ENCODE measurements around the gene IGLL5.
"Not testable (repeated sequence)": the region's sequence is repeated elsewhere in the genome, so short reads cannot be mapped to it uniquely, and the experiment has no call there.

The IGLL5 gene

DNA sequence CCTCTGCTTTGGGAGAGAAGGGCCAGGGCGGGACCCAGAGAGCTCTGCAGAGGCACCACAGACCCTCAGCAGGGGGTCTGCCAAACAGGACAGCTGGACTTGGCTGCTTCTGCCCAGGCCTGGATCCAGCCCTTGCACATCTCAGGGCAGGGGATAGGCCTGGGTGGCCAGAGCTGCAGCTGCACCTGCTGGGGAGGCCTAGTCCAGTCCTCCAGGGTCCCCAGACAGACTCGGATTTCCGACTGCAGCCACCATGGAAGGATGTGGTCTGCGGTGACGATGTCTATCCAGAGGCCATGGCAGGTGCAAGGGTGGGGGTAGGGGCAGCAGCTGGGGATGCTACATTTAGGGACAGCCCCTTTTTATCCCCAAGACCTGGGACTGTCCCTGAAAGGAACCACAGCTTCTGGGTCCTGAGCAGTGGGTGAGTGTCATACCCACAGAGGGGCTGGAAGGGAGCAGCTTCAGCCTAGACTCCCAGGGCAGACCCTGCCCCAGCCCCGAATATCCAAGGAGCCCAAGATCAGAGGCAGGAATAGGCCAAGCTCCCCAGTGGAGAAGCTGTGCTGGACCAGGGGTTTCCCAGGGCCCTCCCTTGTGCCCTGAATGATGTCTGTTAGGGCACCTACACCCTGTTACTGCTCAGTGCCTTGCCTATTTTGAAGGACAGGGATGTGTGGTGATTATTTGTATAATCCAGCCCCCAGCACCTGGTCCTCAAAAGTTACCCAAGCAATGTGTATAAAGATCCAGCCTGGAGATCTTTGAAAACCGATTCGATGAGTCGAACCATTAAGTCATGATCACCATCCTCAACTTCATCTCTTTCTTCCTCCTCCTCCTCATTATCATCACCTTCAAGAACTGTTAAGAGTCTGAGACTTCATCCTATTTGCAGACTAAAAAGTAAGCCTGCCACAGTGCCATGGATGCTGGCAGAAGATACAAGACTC is 2.5 kb upstream of the IGLL5 start:
- peak; percentile 70 for DNase-seq

DNA sequence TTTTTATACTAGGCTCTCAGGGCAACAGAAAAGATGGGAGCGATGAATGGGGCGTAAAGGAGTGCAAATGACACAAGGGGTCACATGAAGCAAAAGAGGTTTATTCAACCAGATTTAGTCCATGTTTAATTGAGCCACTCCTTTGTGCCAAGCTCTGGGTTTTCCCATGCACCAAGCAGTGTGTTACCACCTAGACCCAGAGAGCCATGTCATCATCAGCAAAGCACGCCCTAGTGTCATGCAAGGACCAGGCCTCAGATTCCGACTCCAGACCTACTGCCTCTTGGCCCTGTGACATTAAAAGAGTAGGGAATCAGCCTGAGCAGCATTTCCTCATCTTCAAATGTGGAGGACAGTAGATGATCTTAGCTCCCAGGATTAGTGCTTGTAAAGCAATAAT is 1.1 kb upstream of the IGLL5 start:
- no peak for DNase-seq

GRCh38 chr22:22888571-22889353 is 1.1 kb downstream of the IGLL5 start:
- DNase-seq: peak; percentile 41

DNA sequence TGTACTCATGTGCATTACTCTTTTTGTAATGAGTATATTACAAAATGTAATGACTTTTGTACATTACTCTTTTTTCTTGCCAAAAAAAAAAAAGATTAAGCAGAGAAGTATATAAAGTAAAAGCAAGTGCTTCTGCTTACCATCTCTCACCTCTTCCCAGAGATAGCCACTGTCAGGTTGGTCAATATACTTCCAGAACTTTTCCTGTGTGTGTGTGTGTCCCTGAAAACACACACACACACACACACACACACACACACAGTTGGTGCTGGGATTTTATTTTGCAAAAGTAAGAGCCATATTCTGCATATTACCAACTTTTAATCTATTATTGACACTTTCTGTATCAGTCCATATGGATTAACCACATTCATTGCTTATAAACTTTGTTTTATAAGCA is 2.5 kb downstream of the IGLL5 start:
- DNase-seq: no peak

- no peak for DNase-seq
These were observed 3.6 kb downstream of the IGLL5 start for GRCh38 chr22:22891139-22891621.

- DNase-seq: peak; percentile 20
These were observed 4.8 kb downstream of the IGLL5 start for GRCh38 chr22:22892096-22893052.

DNA sequence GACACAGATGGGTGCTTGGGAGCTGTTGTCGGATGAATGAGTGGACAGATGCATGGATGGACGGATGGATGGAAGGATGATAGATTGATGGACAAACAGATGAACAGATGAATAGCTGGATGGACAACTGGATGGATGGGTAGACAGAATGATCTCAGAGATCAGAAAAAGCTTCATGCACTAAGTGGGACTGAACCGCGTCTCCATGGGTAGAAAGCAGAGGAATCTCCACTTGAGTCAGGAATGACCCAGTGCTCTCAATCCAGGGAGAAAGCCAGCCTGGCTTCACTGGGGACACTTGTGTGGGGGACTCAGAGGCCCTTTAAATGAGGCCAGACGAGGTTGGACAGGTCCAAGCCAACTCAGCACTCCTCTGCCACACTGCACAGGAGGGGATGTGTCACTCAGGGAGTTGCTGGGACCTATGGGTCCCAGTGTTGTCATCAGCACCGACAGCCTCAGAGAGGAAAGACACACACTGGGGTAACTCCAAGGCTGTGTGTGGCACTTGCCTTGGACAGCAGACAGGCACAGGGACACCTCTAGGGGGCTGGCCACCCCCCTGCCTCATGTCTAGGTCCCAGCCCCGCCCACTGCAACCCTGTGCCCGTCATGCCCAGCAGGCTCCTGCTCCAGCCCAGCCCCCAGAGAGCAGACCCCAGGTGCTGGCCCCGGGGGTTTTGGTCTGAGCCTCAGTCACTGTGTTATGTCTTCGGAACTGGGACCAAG is 5.6 kb downstream of the IGLL5 start:
- peak; percentile 40 for DNase-seq

DNA sequence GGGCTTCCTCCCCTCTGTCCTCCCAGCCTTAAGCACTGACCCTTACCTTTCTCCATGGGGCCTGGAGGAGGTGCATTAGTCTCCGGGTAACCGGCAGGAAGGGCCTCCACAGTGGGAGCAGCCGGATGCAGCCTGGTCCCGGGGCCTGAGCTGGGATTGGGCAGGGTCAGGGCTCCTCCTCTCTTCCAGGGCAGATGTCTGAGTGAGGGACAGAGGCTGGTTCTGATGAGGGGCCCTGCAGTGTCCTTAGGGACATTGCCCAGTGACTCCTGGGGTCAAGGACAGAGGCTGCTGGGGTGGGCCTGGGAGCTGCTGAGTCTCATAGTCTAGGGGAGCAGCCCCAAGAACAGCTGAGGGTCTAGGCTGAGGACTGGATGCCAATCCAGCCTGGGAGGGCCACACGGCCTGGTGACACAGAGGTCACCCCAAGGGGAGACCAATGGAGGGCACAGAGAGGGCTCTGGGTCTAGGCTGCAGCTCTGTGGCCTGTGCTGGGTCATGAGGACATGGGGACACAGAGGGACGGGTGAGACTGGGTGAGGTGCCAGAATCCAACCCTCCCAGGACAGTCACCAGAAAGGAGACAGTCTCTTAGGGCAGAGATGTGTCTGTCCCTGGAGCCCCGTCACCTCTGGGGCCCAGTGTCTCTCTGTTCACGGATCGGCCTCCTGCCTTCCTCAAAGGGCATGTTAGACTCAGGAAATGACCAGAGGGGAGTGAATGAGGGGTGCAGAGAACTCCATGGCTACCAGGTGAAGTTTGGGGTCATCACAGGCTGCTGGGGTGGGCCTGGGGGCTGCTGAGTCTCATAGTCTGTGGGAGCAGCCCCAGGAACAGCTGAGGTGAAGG is 6.5 kb downstream of the IGLL5 start:
- DNase-seq: peak; percentile 45

- no peak for DNase-seq
These were observed 7.4 kb downstream of the IGLL5 start for GRCh38 chr22:22894740-22895731.

- DNase-seq: no peak
These were observed 8.3 kb downstream of the IGLL5 start for GRCh38 chr22:22895776-22896445.

- DNase-seq: no peak
These were observed 9.0 kb downstream of the IGLL5 start for GRCh38 chr22:22896601-22897000.

DNA sequence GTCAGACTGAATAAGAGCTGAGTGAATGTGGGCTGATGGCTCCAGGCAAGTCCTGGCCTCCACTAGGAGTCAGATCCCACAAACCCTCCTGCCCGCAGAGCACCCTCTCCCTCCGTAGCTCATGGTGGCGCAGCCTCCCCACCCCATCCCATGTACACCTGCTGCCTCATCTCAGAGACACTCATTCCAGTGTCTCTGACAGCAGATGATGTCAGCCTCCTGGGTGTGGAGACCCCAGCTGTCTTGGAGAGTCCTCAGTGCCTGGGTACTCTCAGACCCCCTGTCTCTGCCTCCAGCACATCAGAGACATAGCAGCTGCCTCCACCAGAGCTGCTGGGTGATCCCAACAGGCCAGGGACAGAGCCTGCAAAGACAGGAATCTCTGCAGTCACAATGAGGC is 9.5 kb downstream of the IGLL5 start:
- DNase-seq: no peak

- no peak for DNase-seq
These were observed 10.3 kb downstream of the IGLL5 start for GRCh38 chr22:22897947-22898346.

GRCh38 chr22:22898411-22898950 is 10.9 kb downstream of the IGLL5 start:
- not testable (repeated sequence) for DNase-seq

- DNase-seq: not testable (repeated sequence)
These were observed 11.9 kb downstream of the IGLL5 start for GRCh38 chr22:22899342-22900080.

DNA sequence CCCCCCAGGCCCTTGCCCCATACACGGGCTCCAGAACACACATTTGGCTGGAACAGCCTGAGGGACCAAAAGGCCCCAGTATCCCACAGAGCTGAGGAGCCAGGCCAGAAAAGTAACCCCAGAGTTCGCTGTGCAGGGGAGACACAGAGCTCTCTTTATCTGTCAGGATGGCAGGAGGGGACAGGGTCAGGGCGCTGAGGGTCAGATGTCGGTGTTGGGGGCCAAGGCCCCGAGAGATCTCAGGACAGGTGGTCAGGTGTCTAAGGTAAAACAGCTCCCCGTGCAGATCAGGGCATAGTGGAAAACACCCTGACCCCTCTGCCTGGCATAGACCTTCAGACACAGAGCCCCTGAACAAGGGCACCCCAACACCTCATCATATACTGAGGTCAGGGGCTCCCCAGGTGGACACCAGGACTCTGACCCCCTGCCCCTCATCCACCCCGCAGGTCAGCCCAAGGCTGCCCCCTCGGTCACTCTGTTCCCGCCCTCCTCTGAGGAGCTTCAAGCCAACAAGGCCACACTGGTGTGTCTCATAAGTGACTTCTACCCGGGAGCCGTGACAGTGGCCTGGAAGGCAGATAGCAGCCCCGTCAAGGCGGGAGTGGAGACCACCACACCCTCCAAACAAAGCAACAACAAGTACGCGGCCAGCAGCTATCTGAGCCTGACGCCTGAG is 13.1 kb downstream of the IGLL5 start:
- DNase-seq: not testable (repeated sequence)

DNA sequence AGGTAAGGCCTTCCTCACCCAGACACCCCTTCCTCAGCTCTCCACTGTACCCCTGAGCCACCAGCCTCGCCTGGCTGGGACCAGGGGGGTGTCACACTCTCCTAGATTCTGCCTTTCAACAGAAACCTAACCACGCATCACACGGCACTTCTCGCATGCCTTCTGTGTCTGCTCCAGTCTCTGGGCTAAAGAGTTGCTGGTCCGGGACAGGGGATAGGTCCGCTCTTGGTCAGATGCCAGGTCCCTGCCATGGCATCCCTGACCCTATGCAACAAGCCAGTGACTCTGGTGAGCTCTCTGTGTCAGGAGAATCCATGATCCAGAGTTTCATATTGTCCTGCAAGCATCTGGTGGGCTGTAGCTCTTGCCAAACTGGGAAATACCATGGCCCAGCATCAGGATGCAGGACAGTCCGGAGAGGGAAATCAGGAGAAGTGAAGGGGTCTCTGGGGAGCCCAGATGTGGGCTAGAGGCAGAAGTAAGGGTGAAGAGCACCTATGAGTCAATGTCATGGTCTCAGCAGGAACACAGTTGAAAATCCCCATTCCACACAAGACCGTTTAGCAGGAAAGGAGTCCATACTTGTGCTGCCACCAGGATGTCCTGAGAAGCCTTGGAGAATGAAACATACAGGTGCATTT is 14.1 kb downstream of the IGLL5 start:
- no peak for DNase-seq
